Measurements from ENCODE around the gene CEP128.

The CEP128 gene

GRCh38 chr14:80615831-80616230, 325.7 kb downstream of the CEP128 start:
- TF ChIP-seq CTCF (IDR thresholded peaks at IDR 0.05; ENCODE audit: borderline replicate concordance, insufficient read depth, low read depth, low read length), result no peak

GRCh38 chr14:80609055-80609454, 332.5 kb downstream of the CEP128 start:
- TF ChIP-seq CTCF (IDR thresholded peaks at IDR 0.05; ENCODE audit: borderline replicate concordance, insufficient read depth, low read depth, low read length), result no peak
- H3K4me3 ChIP-seq (ENCODE audit: low read depth, low read length), result no peak overlapping the region

More at GRCh38 chr14:80615831-80616230, 325.7 kb downstream of the CEP128 start:
- no peak overlapping the region for H3K4me3 ChIP-seq (ENCODE audit: low read depth, low read length)

- no peak for TF ChIP-seq CTCF (IDR thresholded peaks at IDR 0.05; ENCODE audit: borderline replicate concordance, insufficient read depth, low read depth, low read length)
- no peak overlapping the region for H3K4me3 ChIP-seq (ENCODE audit: low read depth, low read length)
Measured at GRCh38 chr14:80608563-80608962, 333.0 kb downstream of the CEP128 start.

- no peak overlapping the region for H3K4me3 ChIP-seq (ENCODE audit: low read depth, low read length)
- no peak for TF ChIP-seq CTCF (IDR thresholded peaks at IDR 0.05; ENCODE audit: borderline replicate concordance, insufficient read depth, low read depth, low read length)
Measured at GRCh38 chr14:80607430-80608190, 333.9 kb downstream of the CEP128 start.

- H3K4me3 ChIP-seq (ENCODE audit: low read depth, low read length), result no peak overlapping the region
- no peak for TF ChIP-seq CTCF (IDR thresholded peaks at IDR 0.05; ENCODE audit: borderline replicate concordance, insufficient read depth, low read depth, low read length)
Measured at GRCh38 chr14:80606347-80606772, 335.2 kb downstream of the CEP128 start.

- TF ChIP-seq CTCF (IDR thresholded peaks at IDR 0.05; ENCODE audit: borderline replicate concordance, insufficient read depth, low read depth, low read length), result no peak
Measured at GRCh38 chr14:80605536-80605935, 336.0 kb downstream of the CEP128 start.

GRCh38 chr14:80602946-80603345, 338.6 kb downstream of the CEP128 start:
- TF ChIP-seq CTCF (IDR thresholded peaks at IDR 0.05; ENCODE audit: borderline replicate concordance, insufficient read depth, low read depth, low read length), result no peak
- H3K4me3 ChIP-seq (ENCODE audit: low read depth, low read length), result no peak overlapping the region

More at GRCh38 chr14:80605536-80605935, 336.0 kb downstream of the CEP128 start:
- H3K4me3 ChIP-seq (ENCODE audit: low read depth, low read length), result no peak overlapping the region
